T-helper 1 cell (primary cell): Measurements from ENCODE around the gene SNX9.

ENCODE experiments used
- DNase-seq, 5 donors: peaks; one replicate each; pipeline ENCODE4 v3.0.0-alpha.2; 2012 to 2020

The SNX9 gene

DNA sequence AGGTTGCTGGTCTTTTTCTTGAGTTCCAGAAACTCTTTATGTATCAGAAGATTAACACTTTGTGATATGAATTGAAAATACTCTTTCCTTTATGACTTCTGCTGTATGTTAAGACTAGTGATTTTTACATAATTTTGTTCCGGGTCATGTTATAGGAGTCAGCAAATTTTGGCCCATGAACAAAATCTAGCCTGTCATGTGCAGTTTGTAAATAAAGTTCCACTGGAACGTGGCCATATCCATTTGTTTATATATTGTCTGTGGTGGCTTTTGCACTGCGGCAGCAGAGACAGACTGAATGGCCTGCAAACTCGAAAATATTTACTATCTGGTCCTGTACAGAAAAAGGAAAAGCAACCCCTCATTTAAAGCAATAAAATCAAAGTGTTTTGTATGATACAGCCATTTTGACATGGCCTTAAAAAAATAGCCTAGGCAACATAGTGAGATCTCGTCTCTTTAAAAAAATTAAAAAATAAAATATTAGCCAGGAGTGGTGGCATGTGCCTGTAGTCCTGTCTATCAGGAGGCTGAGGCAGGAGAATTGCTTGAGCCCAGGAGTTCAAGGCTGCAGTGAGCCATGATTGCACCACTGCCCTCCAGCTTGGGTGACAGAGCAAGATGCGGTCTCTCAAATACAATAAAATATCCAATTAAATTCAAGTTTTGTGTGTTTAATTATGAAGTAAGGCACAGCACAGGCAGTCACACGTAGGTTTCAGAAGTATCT lies 36.9 kb downstream of the SNX9 start:
- DNase-seq = no peak

DNA sequence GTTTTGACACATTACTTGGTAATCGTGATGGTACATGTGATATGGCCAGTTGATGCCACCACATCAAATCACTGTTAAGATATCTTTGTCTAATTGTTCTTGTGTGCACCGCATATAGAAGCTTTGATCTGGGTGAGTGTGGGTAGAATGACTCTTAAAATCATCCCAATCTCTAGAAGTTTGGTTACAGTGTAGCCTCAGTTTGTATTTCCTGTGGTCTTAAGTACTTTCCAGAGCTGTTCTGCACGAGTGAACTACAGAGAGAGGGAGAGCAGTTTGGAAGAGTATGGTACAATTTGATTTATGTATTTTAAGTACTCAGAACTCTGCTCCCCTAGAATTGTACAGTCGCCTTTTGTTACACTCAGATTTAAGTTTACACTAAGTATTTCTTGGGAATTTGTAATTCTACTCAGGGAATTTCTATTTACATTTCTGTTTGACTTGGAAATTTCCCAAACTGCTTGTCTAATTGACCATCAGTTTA lies 37.5 kb downstream of the SNX9 start:
- DNase-seq = peak in 2 of 5 donors; percentile 11 to 62

DNA sequence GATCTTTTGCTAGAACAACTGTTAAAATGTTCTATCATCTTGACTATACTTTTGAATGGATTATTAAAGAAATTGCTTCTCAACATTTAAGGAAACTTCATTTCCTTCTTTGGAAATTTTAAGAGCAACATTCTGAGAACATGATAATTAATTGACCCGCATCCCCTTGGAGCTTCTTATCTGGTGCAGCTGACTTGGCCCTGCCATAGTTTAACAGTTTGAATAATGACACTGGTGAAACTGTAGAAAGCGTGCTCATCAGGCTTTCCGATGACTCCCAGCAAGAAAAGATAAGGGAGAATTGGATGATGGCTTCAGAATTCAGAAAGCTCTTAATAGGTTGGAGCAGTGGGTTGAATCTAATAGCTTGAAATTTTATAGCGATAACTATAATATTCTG lies 38.1 kb downstream of the SNX9 start:
- DNase-seq = no peak

DNA sequence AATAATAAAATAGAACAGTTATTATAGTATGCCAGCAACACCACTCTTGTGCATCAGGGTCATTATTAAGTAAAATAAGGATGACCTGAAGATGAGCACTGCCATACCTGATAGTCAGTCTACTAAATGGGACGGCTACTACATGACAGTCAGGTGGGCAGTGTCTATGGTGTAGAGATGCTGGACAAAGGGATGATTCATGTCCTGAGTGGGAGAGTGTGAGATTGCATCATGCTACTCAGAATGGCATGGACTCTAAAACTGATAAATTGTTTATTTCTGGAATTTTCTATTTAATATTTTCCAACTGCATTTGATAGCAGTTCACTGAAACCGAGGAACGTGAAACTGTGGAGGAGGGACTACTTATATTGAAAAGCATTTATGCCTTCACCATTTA lies 38.8 kb downstream of the SNX9 start:
- no peak for DNase-seq

DNA sequence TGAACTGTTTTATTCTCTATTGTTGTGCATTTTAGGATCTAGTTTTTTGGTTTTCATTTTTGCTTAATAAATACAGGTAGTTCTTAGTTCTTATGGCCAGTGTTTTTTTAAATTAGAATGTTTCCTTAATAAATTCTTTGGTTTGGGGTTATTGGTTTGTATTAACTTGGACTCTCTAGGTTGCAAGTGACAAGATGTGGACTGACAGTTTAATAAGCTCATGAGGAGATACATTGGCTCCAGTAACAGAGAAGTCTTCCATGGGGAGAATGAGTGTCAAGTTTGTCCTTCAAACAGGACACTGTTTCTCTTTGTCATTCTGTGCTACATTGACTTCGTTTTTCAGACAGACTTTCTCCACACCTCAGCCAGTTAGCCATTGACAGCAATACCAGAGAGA lies 39.7 kb downstream of the SNX9 start:
- DNase-seq = no peak

DNA sequence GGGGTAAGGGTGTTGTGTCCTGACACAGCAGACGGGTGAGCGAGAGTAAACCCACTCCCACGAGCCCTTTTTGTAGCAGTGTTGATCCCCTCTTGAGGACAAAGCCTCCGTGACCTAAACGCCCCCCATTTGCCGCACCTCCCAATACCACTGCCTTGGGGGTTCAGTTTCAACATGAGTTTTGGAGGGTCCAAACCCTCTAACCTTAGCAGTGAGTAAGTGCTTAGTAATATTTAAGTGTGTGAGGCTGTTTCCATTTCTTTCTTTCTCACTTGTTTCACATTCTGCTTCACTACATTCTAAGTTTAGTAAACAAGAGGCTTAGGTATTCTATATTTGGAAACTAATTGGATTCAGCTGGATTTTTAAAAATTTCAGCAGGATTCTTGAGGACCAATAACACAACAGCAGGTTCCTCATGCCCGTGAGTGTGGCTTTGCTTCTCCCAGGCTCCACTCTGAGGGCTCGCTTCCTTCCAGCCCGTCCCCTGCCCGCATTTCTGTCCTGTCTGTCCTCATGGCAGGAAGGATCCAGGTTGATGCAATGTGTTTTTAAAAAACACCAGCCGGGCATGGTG lies 41.2 kb downstream of the SNX9 start:
- DNase-seq = no peak

DNA sequence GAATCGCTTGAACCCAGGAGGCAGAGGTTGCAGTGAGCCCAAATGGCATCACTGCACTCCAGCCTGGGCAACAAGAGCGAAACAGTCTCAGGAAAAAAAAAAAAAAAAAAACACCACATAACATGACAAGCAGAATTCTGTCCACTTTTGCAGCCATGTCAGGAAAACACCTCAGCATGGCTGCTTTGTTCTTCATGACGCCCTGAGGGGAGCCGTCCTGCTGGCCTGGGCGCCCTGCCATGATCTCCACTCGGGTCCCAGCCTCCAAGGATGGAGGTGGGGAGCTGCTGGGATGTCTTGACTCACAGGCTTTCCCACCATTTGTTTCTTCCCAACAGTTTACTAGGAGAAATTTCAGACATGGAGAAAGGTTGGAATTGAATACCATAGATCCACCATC lies 42.2 kb downstream of the SNX9 start:
- DNase-seq = no peak

DNA sequence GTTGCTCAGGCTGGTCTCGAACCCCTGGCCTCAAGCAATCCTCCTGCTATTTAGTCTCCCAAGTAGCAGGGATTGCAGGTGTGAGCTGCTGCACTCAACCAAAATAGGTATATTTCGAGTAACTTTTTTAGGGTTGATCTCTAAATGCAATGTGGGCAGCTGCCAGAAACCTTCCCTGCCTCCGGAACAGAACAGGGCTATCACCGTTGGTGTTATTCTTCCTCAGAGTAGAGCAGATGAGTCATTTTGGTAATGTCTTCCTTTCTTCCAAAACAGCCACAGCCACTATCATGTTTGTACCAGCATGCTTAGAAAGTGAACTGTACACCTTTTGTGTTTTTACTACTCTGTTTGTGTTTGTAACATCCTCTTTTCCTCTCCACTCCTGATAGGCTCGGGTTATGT lies 44.1 kb downstream of the SNX9 start:
- peak in 1 of 5 donors; percentile 35 for DNase-seq

DNA sequence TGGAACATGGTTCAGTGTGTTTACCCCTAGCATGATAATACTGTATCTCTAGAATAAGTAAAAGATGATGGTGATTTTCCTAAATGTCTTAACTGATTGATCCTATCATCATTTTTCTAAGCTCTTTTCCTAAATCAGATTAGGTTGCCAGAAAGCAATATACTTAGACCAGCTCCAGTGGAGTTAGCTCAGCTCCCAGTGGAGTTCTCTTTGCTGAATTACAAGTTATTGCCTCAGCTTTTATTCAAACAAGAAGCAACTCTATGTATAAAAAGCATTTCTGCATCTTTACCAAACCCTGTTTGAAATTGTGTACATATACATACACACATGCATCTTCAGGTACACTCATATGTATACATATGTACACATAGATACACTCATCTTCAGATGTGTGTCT lies 44.9 kb downstream of the SNX9 start:
- no peak for DNase-seq

DNA sequence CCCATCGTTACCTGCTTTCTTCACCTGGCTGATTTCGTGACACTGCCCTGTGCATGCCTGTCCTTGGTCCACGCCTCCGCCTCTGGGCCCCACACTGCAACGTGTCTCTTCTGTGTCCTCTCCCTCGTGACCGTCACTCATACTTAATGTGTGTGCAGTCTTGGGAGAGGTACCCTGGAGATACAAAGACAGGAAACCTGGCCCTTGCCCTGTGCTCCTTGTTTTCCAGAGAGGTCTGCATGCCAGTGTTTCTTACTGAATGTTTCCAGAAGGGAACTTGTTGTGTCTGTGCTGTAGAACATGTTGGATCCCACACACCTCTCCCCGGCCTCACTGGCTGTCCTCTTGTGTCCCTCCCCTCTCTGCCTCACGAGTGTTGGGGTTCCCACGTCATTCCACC lies 45.8 kb downstream of the SNX9 start:
- no peak for DNase-seq

DNA sequence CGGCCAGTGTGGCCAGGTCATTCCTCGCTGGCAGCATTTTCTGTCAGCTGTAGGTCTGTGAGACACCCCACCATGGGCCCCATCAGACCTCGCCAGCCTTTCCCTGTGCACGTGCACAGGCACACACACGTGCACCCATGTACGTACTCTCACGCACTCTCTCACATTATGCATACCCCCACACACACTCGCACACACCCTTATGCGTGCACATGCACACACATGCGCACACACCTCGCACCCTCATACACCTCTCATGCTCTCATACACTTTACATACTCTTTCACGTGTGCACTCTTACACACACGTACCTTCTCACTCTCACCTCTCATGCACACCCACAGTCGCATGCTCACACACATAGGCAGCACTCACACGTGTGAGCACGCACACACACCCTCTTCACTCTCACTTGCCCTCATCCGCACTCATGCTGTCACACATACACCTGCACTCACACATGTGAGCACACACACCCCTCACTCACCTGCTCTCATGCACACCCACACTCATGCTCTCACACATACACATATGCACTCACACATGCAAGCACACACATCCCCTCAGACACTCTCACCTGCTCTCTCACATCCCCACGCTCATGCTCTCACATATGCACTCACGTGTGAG lies 46.7 kb downstream of the SNX9 start:
- DNase-seq = no peak

DNA sequence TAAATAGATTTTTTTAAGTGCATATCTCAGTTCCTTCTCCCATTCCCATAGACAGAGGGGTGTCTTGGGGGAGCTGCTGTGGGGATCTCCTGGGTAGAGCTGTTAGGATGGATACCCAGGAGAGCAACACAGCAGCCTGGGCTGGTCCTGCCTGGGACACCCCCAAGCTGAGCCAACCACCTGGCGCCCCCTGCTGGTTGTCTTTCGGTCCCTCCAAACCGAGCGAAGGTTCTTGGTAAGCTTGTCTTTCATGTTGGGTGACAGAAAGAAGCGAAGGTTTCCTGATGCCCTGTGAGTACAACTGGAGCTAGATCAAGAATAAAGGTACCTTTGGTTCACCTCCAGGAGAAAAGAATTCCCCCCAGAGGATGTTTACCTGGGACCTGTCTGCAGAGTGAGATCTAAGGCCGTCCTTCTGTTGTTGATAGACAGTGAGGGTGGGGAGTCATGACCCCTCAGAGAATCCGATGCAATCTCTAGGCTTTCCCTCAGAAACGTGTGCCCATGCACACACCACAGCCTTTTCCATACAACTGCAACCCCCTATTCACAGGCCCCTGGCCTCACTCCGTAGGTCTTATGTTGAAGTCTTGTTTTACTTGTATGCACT lies 50.8 kb downstream of the SNX9 start:
- peak; percentile 47 to 79 (median 75) for DNase-seq

DNA sequence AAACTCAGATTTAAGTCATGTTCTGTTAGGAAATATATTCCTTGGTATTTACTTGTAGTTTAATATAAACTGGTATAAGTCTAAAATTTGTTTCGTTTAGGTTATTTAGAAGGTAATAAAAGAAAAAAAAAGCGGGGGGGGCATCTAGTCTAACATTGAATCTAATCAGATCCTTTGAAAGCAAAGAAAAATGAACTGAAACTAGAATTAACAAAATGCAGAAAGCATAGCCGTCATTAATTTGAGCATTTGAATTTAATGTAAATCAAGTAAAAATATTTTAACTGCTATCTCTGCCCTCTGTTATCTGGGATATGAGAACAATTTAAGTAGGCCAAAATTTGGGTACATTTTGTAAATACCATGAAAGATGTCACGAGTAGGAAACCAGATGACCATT lies 54.1 kb downstream of the SNX9 start:
- DNase-seq = no peak

DNA sequence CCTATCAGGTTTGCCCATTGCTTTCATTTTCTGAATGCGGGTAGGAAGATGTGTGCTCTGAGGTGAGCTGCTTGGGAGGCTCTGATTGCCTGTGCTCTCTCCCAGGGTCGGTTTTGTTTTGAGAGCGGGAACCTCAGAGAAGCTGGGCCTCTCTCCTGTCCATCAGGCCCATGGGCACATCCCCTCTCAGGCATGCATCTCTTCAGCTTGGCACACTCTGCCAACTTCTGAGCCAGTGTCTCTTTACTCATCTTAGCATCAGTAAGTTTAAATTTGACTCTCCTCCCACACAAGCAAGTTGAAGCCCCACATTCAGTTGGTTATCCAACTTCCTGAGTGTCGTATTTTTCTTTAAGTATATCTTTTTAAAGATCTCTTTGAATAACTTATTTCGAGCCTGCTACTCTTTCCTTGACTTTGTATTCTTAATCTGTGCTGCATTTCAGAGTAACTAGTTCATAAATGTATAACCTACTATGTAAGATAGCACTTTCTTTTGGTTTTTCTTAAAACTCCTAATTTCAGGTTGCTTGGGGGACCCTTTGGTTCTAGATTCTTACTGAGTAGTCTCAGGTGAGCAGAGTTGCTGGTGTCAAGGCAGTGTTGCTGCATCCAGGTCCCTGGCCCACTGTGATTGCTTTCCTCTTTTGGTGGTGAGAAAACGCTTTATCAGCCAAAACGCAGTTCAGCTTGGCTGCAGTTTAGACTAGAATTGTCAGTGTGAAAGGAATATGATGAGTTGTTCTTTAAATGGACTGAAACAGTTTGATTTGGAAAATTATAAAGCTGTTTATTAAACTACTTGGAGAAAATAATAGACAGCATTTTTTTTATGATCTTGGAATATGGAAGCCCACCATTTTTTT lies 54.8 kb downstream of the SNX9 start:
- no peak for DNase-seq

DNA sequence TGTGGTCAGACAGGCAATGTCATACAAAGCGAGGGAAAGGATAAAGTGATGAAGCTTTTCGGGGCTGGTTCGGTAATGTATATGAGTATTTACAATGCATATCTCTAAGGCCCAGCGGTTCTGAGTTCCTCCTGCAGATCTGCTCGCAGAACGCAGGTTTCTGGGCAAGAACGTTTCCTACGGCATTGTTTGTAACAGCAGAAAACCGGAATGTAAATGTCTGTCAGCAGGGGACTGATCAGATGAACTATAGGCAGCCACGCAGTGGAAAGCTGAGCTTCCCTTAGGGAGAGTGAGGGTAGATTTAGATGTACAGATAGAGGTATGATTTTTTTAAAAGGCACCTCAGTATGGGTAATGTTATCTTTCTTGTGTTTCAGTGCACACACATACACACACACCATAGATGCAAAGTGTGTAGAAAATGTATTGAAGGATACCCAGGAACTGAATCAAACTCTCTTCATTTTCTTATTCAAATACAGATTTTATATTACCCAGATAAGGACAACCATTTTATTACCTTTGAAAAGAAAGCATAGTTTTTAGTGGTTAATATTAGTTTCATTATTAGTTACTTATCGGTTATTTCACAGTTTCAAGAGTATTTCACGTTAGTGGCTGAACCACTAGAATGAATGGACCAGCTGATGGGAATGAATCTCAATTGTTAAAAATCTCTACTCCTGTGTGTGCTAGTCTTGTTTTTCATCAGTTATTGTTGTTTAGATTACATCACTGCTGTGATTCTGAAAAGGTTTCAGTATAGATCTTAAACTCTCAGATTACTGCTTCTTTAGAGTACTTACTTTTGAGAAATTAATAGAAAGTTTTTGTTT lies 56.2 kb downstream of the SNX9 start:
- DNase-seq = peak in 1 of 5 donors; percentile 53

DNA sequence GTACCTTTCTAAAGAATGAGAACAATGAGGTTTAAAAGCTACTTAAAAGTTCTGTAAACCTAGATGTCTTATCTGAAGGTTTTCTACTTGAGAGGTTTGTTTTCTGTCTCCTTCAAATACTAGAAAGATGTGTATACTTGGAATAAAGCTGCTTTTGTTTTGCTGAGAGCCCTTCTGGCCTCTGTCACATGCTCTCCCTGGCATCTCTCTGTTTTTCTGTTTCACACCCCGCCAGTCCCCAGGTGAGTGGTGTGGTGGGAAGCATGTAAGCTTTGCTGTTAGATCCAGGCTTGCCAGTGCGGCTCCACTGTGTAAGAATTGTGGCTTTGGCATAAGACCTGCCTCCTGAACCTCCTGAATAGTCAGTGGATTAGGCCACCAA lies 56.8 kb downstream of the SNX9 start:
- no peak for DNase-seq

DNA sequence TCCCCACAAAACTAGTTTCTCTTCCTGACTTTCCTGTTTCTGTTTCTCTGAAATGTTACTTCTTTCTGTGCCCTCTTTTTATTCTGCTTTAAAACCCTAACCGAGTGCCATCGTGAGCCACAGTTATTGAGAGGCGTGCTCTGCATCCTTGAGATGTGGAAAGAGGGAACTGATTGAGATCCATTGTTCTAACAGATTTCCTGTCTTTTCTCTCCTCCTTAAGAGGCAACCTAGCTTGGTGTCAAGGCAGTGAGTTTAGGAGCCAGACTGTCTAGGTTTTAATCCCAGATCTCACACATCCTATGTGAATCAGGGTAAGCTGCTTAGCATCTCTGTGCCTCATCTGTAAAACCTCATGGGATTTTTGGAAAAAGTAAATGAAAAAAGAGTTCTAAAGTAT lies 57.5 kb downstream of the SNX9 start:
- no peak for DNase-seq

DNA sequence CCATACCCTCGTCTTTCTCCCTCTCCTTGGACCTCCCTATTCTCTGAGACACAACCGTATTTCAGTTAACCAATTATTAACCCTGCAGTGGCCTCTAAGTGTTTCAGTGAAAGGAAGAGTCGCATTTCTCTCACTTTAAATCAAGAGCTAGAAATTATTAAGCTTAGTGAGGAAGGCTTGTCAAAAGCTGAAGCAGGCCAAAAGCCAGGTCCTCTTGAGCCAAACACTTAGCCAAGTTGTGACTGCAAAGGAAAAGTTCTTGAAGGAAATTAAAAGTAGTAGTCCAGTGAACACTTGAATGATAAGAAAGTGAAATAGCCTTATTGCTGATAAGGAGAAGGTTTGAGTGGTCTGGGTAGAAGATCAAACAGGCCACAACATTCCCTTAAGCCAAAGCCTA lies 58.3 kb downstream of the SNX9 start:
- no peak for DNase-seq

DNA sequence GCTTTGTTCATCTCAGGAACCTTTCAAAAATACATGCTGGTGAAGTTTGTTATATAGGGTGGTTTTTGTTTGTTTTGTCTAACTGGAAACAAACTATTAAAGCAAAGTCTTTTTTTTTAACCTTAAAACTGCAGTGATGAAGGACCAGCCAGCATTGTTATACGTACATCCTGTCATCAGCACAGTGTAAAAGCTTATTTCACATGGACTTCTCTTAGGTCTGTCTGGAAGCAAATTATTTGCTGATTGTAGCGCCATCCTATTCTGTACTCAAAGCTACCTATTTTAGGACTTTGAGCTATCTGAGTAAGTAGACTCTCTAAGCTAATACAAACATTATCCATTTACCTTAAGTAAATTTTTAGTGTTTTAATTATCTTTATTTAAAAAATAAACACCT lies 61.7 kb downstream of the SNX9 start:
- no peak for DNase-seq

DNA sequence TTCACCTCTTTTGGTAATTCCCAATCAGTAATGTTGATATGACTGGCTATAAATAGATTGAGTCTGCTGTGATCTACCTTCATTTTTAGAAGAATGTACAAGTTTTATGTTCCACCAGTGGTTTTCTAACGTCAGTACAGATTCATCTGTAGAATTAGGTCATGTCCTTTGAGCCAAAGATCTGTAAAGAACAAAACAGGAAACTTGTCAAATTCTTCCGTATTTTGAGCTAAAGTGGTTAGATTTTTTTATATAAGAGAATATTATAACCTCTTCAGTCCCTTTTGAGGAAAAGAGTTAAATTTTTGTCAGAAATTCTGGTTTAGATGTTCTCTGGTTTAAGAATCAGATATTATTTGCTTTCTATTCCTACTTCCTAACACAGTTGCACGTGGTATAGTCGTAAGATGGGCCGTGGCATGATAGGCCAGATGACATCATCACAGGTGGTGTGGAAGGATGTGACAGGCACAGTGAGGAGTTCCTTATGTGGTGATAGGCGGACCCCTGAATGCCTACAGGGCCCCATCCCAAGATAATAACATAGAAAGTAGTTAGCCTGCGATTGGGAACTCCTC lies 62.3 kb downstream of the SNX9 start:
- peak in 4 of 5 donors; percentile 33 to 76 (median 44) for DNase-seq

DNA sequence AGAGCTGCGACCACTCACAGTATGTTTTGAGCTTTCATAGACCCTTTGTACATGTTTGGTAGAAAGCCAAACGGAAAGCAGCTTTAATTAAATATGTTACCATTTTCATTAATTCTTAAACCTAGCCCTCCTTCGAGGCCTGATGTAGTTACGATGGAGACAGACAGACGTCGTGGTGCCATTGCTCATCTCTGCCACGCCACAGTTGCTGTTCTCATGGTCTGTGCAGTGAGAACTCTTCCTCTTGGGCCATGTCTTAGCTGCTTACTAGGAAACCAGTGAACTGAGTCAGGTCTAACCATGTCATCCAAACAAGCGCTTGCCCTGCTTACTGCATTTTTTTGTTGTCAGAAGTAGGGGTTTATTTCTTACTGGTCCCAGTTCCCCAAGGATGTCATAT lies 62.8 kb downstream of the SNX9 start:
- peak in 1 of 5 donors; percentile 9 for DNase-seq
